ENCODE results near the gene LAMP2. TPM values are rescaled to one million over a fixed set of nuclear protein-coding genes. Genes with fewer than 3 reads are reported as not detected.
"Not testable (repeated sequence)": the region's sequence is repeated elsewhere in the genome, so short reads cannot be mapped to it uniquely, and the experiment has no call there.

LAMP2 gene
- total and polyA plus RNA-seq, 8 donors = 77.7 to 160 (median 94.2) TPM

DNA sequence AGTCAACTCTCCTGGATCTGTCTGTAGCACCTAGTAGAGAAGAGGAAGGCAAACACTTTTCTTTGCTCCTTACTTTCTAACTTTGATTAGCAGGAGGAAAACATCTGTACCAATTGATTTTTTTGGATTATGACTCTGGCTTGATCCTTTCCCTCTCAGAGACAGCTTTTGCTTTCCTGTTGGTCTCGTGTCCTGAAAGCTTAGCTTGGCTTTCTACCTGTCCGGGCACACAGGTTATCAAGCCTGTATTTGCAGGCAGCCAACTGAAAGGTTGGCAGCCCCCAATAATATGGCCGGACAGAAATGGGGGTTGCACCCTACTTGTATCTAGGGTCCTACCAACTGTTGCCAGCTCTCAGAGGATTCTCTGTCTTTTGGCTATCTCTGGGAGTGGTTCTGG, 43.1 kb upstream of the LAMP2 start:
- no peak for DNase-seq
- no peak overlapping the region for H3K27ac ChIP-seq
- H3K9me3 ChIP-seq = no peaks in the 10 kb centered on the region
- no peak overlapping the region for H3K4me3 ChIP-seq
- TF ChIP-seq, protein P1, sequence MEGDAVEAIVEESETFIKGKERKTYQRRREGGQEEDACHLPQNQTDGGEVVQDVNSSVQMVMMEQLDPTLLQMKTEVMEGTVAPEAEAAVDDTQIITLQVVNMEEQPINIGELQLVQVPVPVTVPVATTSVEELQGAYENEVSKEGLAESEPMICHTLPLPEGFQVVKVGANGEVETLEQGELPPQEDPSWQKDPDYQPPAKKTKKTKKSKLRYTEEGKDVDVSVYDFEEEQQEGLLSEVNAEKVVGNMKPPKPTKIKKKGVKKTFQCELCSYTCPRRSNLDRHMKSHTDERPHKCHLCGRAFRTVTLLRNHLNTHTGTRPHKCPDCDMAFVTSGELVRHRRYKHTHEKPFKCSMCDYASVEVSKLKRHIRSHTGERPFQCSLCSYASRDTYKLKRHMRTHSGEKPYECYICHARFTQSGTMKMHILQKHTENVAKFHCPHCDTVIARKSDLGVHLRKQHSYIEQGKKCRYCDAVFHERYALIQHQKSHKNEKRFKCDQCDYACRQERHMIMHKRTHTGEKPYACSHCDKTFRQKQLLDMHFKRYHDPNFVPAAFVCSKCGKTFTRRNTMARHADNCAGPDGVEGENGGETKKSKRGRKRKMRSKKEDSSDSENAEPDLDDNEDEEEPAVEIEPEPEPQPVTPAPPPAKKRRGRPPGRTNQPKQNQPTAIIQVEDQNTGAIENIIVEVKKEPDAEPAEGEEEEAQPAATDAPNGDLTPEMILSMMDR (IDR thresholded peaks at IDR 0.05) = no peak
- no peak for ATAC-seq
- no peaks in the 10 kb centered on the region for H3K36me3 ChIP-seq
- no peaks in the 10 kb centered on the region for H3K27me3 ChIP-seq
- H3K4me1 ChIP-seq = no peaks in the 10 kb centered on the region
- intact Hi-C loops (cut with DNase I) = no loop called here

DNA sequence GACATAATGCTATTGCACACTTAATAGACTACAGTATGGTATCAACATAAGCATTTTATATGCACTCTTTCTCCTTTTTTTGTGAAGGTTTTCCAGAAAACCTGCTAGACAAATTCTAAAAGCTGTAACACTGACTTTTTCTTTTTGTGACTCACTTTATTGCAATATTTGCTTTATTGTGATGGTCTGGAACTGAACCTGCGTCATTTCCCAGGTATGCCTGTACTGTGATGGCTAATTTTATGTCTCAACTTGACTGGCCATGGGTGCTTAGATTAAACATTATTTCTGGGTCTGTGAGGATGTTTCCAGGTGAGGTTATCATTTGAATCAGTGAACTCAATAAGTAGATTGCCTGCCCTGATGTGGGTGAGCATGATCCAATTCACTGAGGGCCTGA, 35.5 kb upstream of the LAMP2 start:
- no peaks in the 10 kb centered on the region for H3K36me3 ChIP-seq
- TF ChIP-seq, protein P1 (IDR thresholded peaks at IDR 0.05) = no peak
- no peak overlapping the region for H3K4me3 ChIP-seq
- DNase-seq = no peak
- no peaks in the 10 kb centered on the region for H3K27me3 ChIP-seq
- intact Hi-C loops (cut with DNase I) = no loop called here
- no peak overlapping the region for H3K27ac ChIP-seq
- H3K4me1 ChIP-seq = no peaks in the 10 kb centered on the region
- ATAC-seq = no peak
- H3K9me3 ChIP-seq = no peaks in the 10 kb centered on the region

- H3K4me1 ChIP-seq = no peaks in the 10 kb centered on the region
- ATAC-seq = no peak
- intact Hi-C loops (cut with DNase I) = loop anchor here in 1 of 2 donors (10.0 kb wide), 1 partner anchor 165 kb away; no protein-coding TSS in a partner anchor
- H3K4me3 ChIP-seq = no peak overlapping the region
- DNase-seq = peak in 1 of 4 donors; percentile 20
- TF ChIP-seq, protein P1 (IDR thresholded peaks at IDR 0.05) = no peak
- H3K27ac ChIP-seq = no peak overlapping the region
- no peaks in the 10 kb centered on the region for H3K9me3 ChIP-seq
- H3K36me3 ChIP-seq = no peaks in the 10 kb centered on the region
- H3K27me3 ChIP-seq = no peaks in the 10 kb centered on the region
Observed at GRCh38 chrX:120499301-120500072, 30.4 kb upstream of the LAMP2 start.

DNA sequence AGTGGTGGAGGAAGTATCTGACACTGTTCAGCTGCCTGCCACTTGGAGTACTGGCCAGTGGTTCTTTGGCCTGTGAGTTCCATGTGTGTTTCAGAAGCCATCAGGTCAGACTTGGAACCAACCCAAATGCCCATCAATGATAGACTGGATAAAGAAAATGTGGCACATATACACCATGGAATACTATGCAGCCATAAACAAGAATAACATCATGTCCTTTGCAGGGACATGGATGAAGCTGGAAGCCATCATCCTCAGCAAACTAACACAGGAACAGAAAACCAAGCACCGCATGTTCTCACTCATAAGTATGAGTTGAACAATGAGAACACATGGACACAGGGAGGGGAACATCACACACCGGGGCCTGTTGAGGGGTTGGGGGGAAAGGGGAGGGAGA, 21.0 kb upstream of the LAMP2 start:
- not testable (repeated sequence) for H3K4me3 ChIP-seq, H3K36me3 ChIP-seq, H3K4me1 ChIP-seq, H3K9me3 ChIP-seq, DNase-seq, H3K27me3 ChIP-seq, H3K27ac ChIP-seq, ATAC-seq
- intact Hi-C loops (cut with DNase I) = loop anchor here in 1 of 2 donors (10.0 kb wide), 1 partner anchor 175 kb away; no protein-coding TSS in a partner anchor

DNA sequence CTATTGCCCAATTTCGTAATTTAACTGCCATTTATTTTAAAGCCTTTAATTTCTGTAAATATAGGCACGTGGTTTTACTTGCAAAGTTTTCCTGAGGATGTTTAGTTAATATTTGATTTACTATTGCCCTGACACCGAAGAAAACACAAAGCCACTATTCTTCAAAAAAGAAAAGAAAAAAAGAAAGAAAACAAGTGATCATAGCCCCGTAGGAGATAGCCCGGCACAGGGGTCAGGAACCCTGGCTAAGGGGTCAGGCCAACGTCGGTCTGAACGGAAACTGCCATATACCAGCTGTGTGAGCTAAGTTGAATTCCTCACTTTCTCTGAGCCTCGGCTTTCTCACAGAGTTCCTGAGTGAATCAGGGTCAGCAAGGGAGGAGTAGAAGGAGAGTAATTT, 17.7 kb upstream of the LAMP2 start:
- intact Hi-C loops (cut with DNase I) = no loop called here
- Histone ChIP-seq H3K27ac (no peak overlapping the region), H3K4me1 (peaks cover 0 to 4% of the 10 kb centered on the region in 2 donors), H3K27me3 (no peaks in the 10 kb centered on the region), H3K4me3 (no peak overlapping the region), H3K36me3 (no peaks in the 10 kb centered on the region), H3K9me3 (no peaks in the 10 kb centered on the region)
- DNase-seq (no peak), ATAC-seq (no peak)
- TF ChIP-seq, protein P1 (IDR thresholded peaks at IDR 0.05) = no peak
